Stomach (tissue), 4 donors: ENCODE data around the gene SEH1L.

Experiments
- CTCF ChIP-seq, 7 experiments: fragments of 450-650 bp in 4 of 7; fragments of 200-600 bp in 3 of 7; sonication (generic) in 3 of 7; IDR thresholded peaks; one replicate each; pipeline ENCODE4 v1.5.1; 2016 to 2019; ENCODE audit warnings: antibody characterized with exemption in 7 of 7, control low read depth in 2 of 7, mild to moderate bottlenecking in 1 of 7
- EP300 ChIP-seq: sonication (generic); formaldehyde crosslinking; IDR thresholded peaks from one replicate; pipeline ENCODE4 v1.6.1; 2017; ENCODE audit warnings: antibody characterized with exemption
- POLR2A ChIP-seq, 4 donors: fragments of 450-650 bp; IDR thresholded peaks; one replicate each; pipeline ENCODE4 v1.6.1; 2016; ENCODE audit warnings: antibody characterized with exemption in 4 of 4, control low read depth in 2 of 4, mild to moderate bottlenecking in 1 of 4, moderate library complexity in 1 of 4
- POLR2AphosphoS5 ChIP-seq, 3 donors: sonication (generic); formaldehyde crosslinking; IDR thresholded peaks; one replicate each; pipeline ENCODE4 v1.6.1; 2016; ENCODE audit warnings: antibody characterized with exemption in 3 of 3

- no peak for TF ChIP-seq CTCF (IDR thresholded peaks at IDR 0.05)
- TF ChIP-seq POLR2AphosphoS5 (IDR thresholded peaks at IDR 0.05), result no peak
- TF ChIP-seq EP300, result no peak
- TF ChIP-seq POLR2A (IDR thresholded peaks at IDR 0.05), result no peak
These were observed 26.6 kb upstream of the SEH1L start for GRCh38 chr18:12921178-12921577.
